Breast epithelium (tissue), 4 donors: Measurements from ENCODE around the gene PNPO. TPM values are rescaled to one million over a fixed set of nuclear protein-coding genes. Genes with fewer than 3 reads are reported as not detected.
"Not testable (repeated sequence)": the region's sequence is repeated elsewhere in the genome, so short reads cannot be mapped to it uniquely, and the experiment has no call there.

Source experiments
- DNase-seq, 2 donors: peaks; one replicate each; pipeline ENCODE4 v3.0.0-alpha.2; 2019; ENCODE audit warnings: low spot score in 2 of 2
- H3K27ac ChIP-seq, 2 donors: fragments of 200-600 bp; sonication (generic) in 1 of 2; one replicate each; pipeline ENCODE4 v1.5.1; 2016 to 2019; ENCODE audit warnings: mild to moderate bottlenecking in 1 of 2
- H3K27me3 ChIP-seq, 2 donors: fragments of 200-600 bp; sonication (generic) in 1 of 2; one replicate each; pipeline versions ENCODE4 v1.5.1 to v1.6.0; 2017 to 2019; ENCODE audit warnings: control low read depth in 1 of 2, mild to moderate bottlenecking in 1 of 2
- H3K36me3 ChIP-seq: fragments of 200-600 bp; one replicate; pipeline ENCODE4 v1.5.1; 2019
- H3K4me1 ChIP-seq, 2 donors: fragments of 200-600 bp; sonication (generic); one replicate each; pipeline ENCODE4 v1.5.1; 2016 to 2019; ENCODE audit warnings: control low read depth in 1 of 2
- H3K4me3 ChIP-seq, 3 donors: fragments of 200-600 bp; sonication (generic); 1 replicate in 2 of 3; 2 replicates in 1 of 3; pipeline ENCODE4 v1.5.1; 2016 to 2019; ENCODE audit warnings: mild to moderate bottlenecking in 3 of 3, moderate library complexity in 2 of 3
- H3K9me3 ChIP-seq, 2 donors: fragments of 200-600 bp; sonication (generic) in 1 of 2; one replicate each; pipeline ENCODE4 v1.5.1; 2016 to 2019; ENCODE audit warnings: control low read depth in 1 of 2
- POLR2A ChIP-seq: fragments of 450-650 bp; IDR thresholded peaks from one replicate; pipeline ENCODE4 v1.6.1; 2016; ENCODE audit warnings: antibody characterized with exemption, mild to moderate bottlenecking, moderate library complexity
- POLR2AphosphoS5 ChIP-seq, 3 donors: sonication (generic); formaldehyde crosslinking; IDR thresholded peaks; one replicate each; pipeline ENCODE4 v1.6.1; 2017; ENCODE audit warnings: antibody characterized with exemption in 3 of 3
- intact Hi-C: fragments of 100-400 bp; cut with DNase I; formaldehyde crosslinking; loops from one replicate; pipeline ENCODE4 v1.15.1; 2023; ENCODE audit warnings: low total_unique reads
- total RNA-seq, 3 donors: library from RNA; depleted of rRNA; stranded (reverse); fragments of >200 nt; gene quantifications; one replicate each; pipeline ENCODE4 v1.1.0, GENCODE V29; 2016
- TF ChIP-seq, protein P1 (sequence below), 3 donors: fragments of 450-650 bp; IDR thresholded peaks; one replicate each; pipeline ENCODE4 v1.5.1; 2016 to 2017; ENCODE audit warnings: antibody characterized with exemption in 3 of 3, mild to moderate bottlenecking in 3 of 3, moderate library complexity in 3 of 3

Gene PNPO
- total RNA-seq, 3 donors from 2014 or later: 28.3 to 61.2 (median 34.7) TPM

DNA sequence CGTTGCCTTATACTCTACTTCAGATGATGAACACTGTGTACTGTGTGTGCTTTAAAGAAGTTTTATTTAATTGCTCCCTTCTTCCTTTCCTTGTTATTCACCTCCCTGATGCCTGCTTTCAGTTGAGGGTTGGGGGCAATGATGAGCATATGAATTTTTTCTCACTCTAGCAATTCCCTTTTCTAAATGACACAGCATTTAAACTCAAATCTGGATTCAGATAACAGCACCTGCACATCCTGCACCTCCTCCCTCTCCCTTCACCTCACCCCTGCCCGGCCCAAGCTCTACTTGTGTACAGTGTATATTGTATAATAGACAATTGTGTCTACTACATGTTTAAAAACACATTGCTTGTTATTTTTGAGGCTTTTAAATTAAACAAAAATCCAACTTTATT, 13.0 kb upstream of the PNPO start:
- intact Hi-C loops: no loop called here
- Histone ChIP-seq H3K9me3 (no peaks in the 10 kb centered on the region), H3K4me1 (peaks cover 10 to 14% of the 10 kb centered on the region in 2 donors), H3K4me3 (no peak overlapping the region), H3K36me3 (peaks cover 6% of the 10 kb centered on the region), H3K27me3 (no peaks in the 10 kb centered on the region), H3K27ac (peak overlapping the region; percentile 76 to 87)
- TF ChIP-seq, protein P1, sequence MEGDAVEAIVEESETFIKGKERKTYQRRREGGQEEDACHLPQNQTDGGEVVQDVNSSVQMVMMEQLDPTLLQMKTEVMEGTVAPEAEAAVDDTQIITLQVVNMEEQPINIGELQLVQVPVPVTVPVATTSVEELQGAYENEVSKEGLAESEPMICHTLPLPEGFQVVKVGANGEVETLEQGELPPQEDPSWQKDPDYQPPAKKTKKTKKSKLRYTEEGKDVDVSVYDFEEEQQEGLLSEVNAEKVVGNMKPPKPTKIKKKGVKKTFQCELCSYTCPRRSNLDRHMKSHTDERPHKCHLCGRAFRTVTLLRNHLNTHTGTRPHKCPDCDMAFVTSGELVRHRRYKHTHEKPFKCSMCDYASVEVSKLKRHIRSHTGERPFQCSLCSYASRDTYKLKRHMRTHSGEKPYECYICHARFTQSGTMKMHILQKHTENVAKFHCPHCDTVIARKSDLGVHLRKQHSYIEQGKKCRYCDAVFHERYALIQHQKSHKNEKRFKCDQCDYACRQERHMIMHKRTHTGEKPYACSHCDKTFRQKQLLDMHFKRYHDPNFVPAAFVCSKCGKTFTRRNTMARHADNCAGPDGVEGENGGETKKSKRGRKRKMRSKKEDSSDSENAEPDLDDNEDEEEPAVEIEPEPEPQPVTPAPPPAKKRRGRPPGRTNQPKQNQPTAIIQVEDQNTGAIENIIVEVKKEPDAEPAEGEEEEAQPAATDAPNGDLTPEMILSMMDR (IDR thresholded peaks at IDR 0.05): no peak
- TF ChIP-seq POLR2A (no peak), POLR2AphosphoS5 (IDR thresholded peaks at IDR 0.05) (no peak)
- DNase-seq: no peak

DNA sequence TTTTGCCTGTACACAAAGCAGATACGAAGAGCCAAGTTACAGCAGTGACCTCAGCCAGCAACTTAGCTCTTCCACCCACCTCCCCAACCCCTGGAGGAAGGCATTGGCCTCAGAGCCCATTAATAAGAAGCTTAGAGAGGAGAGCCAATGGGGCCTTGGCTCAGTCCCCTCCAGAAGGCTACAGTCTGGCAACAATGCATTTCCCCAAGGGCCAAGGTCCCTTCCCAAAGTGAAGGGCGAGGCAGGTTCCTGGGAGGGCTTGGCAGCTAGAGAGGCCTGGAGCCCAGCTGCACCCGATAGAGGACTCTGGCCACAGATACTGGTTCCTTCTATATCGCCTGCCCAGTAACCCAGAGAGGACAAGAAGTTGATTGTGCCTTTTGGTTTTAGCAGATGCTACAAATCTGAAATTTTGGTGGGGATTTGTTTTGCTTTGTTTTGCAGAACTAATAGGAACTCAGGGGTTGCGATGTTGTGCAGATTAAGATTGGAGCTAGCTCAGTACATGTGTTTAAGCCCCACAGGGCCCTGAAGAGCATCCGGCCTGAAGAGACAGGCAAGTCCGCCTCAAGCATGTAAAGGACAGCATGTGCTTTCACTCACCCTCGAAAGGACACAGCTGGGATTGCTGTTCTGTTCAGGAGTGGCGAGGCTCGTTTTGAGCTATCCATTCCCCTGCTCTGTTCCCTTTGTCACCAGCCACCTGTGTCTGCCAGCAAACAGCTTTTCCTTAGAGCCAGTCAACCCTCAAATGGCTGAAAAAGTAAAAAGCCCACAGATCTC, 12.0 kb upstream of the PNPO start:
- no peak overlapping the region for H3K4me3 ChIP-seq
- H3K36me3 ChIP-seq: peaks cover 6% of the 10 kb centered on the region
- H3K4me1 ChIP-seq: peaks cover 10 to 14% of the 10 kb centered on the region in 2 donors
- TF ChIP-seq POLR2AphosphoS5 (IDR thresholded peaks at IDR 0.05) (no peak), POLR2A (no peak)
- TF ChIP-seq, protein P1 (IDR thresholded peaks at IDR 0.05): no peak
- no peaks in the 10 kb centered on the region for H3K27me3 ChIP-seq
- no peak for DNase-seq
- peak overlapping the region; percentile 76 to 87 for H3K27ac ChIP-seq
- intact Hi-C loops: no loop called here
- no peaks in the 10 kb centered on the region for H3K9me3 ChIP-seq

DNA sequence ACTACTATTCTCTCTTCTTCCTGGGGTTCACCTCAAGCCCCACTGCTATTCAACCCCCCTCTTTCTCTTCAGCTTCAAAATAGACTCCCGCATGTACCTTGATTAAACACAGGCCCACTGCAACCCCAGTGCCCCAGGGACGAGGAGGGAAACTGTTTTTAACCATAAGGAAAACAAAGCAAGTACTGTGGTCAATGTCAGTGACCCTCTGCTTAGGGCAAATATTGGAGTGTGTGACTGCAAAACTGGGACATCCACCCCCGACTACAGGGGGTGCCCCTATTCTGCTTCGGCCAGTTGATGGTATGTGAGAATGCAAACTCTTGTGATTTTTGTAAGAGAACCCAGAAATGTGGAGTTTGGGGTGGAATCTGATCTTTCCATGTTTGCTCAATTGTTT, 9.5 kb upstream of the PNPO start:
- H3K4me3 ChIP-seq: no peak overlapping the region
- intact Hi-C loops: no loop called here
- no peaks in the 10 kb centered on the region for H3K27me3 ChIP-seq
- peaks cover 10 to 14% of the 10 kb centered on the region in 2 donors for H3K4me1 ChIP-seq
- TF ChIP-seq, protein P1 (IDR thresholded peaks at IDR 0.05): no peak
- TF ChIP-seq POLR2AphosphoS5 (IDR thresholded peaks at IDR 0.05) (no peak), POLR2A (no peak)
- DNase-seq: no peak
- H3K9me3 ChIP-seq: no peaks in the 10 kb centered on the region
- no peaks in the 10 kb centered on the region for H3K36me3 ChIP-seq
- H3K27ac ChIP-seq: peak overlapping the region in 1 of 2 donors; percentile 76

DNA sequence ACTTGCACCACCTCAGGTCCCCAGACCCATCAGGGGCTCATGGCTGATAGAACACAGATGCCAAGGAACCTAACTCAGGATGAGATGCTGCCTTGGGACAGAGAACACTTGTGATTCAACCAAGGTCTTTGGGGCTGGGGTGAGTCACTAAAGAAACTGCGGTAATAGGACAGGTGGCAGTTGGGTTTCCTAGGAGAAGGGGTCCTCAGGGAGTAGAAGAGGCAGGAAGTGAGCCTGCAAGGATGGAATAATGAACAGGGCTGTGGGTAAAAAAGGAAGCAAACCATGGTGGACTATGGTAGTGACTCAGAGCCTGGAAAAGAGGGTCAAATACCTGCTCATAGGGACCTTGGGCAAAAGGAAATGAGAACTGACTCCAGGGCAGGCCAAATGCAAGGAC, 6.5 kb upstream of the PNPO start:
- no peak for DNase-seq
- H3K27ac ChIP-seq: no peak overlapping the region
- TF ChIP-seq, protein P1 (IDR thresholded peaks at IDR 0.05): no peak
- TF ChIP-seq POLR2A (no peak), POLR2AphosphoS5 (IDR thresholded peaks at IDR 0.05) (no peak)
- H3K36me3 ChIP-seq: no peaks in the 10 kb centered on the region
- H3K27me3 ChIP-seq: no peaks in the 10 kb centered on the region
- H3K9me3 ChIP-seq: no peaks in the 10 kb centered on the region
- H3K4me3 ChIP-seq: no peak overlapping the region
- intact Hi-C loops: no loop called here
- peaks cover 0 to 7% of the 10 kb centered on the region in 2 donors for H3K4me1 ChIP-seq

DNA sequence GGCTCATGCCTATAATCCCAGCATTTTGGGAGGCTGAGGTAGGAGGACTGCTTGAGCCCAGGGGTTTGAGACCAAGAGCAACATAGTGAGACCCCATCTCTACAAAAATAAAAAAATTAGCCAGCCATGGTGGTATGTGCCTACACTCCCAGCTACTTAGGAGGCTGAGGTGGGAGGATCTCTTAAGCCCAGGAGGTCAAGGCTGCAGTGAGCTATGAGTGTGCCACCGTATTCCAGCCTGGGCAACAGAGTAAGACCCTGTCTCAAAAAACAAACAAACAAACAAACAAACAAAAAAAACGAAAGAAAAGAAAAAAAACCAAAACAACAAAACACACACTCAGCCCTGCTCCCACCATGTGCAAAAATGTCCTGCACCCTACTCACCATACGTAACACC, 5.9 kb upstream of the PNPO start:
- intact Hi-C loops, H3K4me3 ChIP-seq, H3K4me1 ChIP-seq, DNase-seq, H3K27ac ChIP-seq, H3K27me3 ChIP-seq, H3K36me3 ChIP-seq, H3K9me3 ChIP-seq: not testable (repeated sequence)
